Upper lobe of left lung (tissue), 6 donors: ENCODE results near the gene AHNAK. TPM values are rescaled to one million over a fixed set of nuclear protein-coding genes. Genes with fewer than 3 reads are reported as not detected.

ENCODE experiments used
- ATAC-seq, 2 donors: fragments of 200-7000 bp; cut with Tn5 transposase; one replicate each; pipeline ENCODE4 v1.9.1; 2022; ENCODE audit warnings: mild to moderate bottlenecking in 2 of 2, moderate library complexity in 2 of 2; ENCODE audit not compliant: low FRiP score in 2 of 2
- DNase-seq, 2 donors: peaks; one replicate each; pipeline ENCODE4 v3.0.0-alpha.2; 2019 to 2020
- H3K27ac ChIP-seq, 4 donors: fragments of 200-600 bp; sonication (generic); one replicate each; pipeline ENCODE4 v1.5.1; 2016 to 2019
- H3K27me3 ChIP-seq, 4 donors: fragments of 200-600 bp; sonication (generic); one replicate each; pipeline ENCODE4 v1.5.1; 2017 to 2019
- H3K36me3 ChIP-seq, 4 donors: fragments of 200-600 bp; sonication (generic); one replicate each; pipeline ENCODE4 v1.5.1; 2016 to 2019
- H3K4me1 ChIP-seq, 4 donors: fragments of 200-600 bp; sonication (generic); one replicate each; pipeline ENCODE4 v1.5.1; 2018 to 2019
- H3K4me3 ChIP-seq, 4 donors: fragments of 200-600 bp; sonication (generic); one replicate each; pipeline ENCODE4 v1.5.1; 2017 to 2019; ENCODE audit warnings: mild to moderate bottlenecking in 2 of 4, moderate library complexity in 1 of 4
- H3K9me3 ChIP-seq, 4 donors: fragments of 200-600 bp; sonication (generic); one replicate each; pipeline ENCODE4 v1.5.1; 2018 to 2019
- EP300 ChIP-seq, 4 donors: sonication (generic); formaldehyde crosslinking; IDR thresholded peaks; one replicate each; pipeline ENCODE4 v1.5.1; 2017; ENCODE audit warnings: antibody characterized with exemption in 4 of 4, control low read depth in 2 of 4
- POLR2A ChIP-seq, 4 donors: fragments of 450-650 bp; IDR thresholded peaks; one replicate each; pipeline ENCODE4 v1.5.1; 2016 to 2017; ENCODE audit warnings: antibody characterized with exemption in 4 of 4, mild to moderate bottlenecking in 2 of 4
- POLR2AphosphoS5 ChIP-seq, 2 donors: sonication (generic); formaldehyde crosslinking; IDR thresholded peaks; one replicate each; pipeline ENCODE4 v1.5.1; 2017; ENCODE audit warnings: antibody characterized with exemption in 2 of 2
- WGBS, 2 donors: methylation state at CpG; one replicate each; pipeline ENCODE4 v1.1.5; 2017 to 2018; 5-methylcytosine and 5-hydroxymethylcytosine counted together
- total RNA-seq, 6 donors: library from RNA; depleted of rRNA in 4 of 6; stranded (reverse); fragments of >200 nt in 4 of 6; gene quantifications; one replicate each; pipeline versions ENCODE4 v1.1.0 to v1.2.1, GENCODE V29; 2016 to 2021
- TF ChIP-seq, protein P1 (sequence below), 6 experiments: fragments of 450-650 bp in 4 of 6; fragments of 200-600 bp in 2 of 6; sonication (generic) in 2 of 6; IDR thresholded peaks; one replicate each; pipeline ENCODE4 v1.5.1; 2016 to 2019; ENCODE audit warnings: antibody characterized with exemption in 6 of 6
- donor health status: DM: no; HTN: no; CAD: no; lungs with moderate emphysema.
- donor health status: DM: no; HTN: yes; CAD: no; lungs with severe emphysema.

Gene AHNAK
- total RNA-seq, 6 donors from 2014 or later, result 583 to 1,153 (median 829) TPM

DNA sequence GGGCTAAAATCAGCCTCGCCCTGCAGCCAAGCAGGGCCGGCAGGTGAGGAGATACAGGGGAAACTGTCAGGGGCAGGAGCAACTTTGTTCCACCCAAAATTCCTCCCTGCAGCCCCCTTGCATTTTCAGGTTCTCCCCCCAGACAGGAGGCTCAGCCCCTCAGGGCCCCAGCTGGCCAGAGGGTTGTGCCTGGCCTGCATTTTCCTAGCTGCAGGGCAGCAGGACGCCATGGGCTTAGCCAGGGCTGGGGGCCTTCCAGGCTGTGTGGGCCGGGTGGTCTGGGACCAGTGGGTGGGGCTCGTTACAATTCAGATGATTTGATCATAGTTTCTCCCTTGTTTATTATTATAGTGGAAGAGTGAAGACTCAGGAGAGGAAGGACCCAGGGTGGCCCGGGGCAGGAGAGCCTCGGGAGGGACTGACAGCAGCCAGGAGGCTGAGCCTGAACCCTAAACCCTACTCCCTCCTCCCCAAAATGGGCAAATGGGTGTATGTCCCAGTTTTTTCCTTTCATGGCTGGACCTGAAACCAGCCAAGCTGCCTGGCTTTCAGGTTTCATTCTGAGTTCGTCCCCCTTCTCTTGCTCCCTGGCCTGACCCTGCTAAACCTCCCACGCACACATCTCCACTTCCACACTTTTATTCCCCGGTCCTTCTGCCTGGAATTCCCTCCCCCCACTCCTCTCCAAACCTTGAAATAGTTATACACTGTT, 40.0 kb downstream of the AHNAK start:
- Histone ChIP-seq H3K9me3 (no peaks in the 10 kb centered on the region), H3K27me3 (no peaks in the 10 kb centered on the region), H3K4me1 (peaks cover 48 to 75% (median 60%) of the 10 kb centered on the region in 4 donors), H3K4me3 (no peak overlapping the region), H3K27ac (peak overlapping the region in 2 of 4 donors; percentile 13 to 50), H3K36me3 (no peaks in the 10 kb centered on the region)
- DNase-seq (peak in 1 of 2 donors; percentile 57), ATAC-seq (no peak)
- TF ChIP-seq EP300 (IDR thresholded peaks at IDR 0.05) (no peak), POLR2AphosphoS5 (IDR thresholded peaks at IDR 0.05) (no peak), POLR2A (IDR thresholded peaks at IDR 0.05) (no peak)
- TF ChIP-seq, protein P1, sequence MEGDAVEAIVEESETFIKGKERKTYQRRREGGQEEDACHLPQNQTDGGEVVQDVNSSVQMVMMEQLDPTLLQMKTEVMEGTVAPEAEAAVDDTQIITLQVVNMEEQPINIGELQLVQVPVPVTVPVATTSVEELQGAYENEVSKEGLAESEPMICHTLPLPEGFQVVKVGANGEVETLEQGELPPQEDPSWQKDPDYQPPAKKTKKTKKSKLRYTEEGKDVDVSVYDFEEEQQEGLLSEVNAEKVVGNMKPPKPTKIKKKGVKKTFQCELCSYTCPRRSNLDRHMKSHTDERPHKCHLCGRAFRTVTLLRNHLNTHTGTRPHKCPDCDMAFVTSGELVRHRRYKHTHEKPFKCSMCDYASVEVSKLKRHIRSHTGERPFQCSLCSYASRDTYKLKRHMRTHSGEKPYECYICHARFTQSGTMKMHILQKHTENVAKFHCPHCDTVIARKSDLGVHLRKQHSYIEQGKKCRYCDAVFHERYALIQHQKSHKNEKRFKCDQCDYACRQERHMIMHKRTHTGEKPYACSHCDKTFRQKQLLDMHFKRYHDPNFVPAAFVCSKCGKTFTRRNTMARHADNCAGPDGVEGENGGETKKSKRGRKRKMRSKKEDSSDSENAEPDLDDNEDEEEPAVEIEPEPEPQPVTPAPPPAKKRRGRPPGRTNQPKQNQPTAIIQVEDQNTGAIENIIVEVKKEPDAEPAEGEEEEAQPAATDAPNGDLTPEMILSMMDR (IDR thresholded peaks at IDR 0.05), result no peak
- 76 to 81% methylated on average over 9 to 10 of the region's 10 CpGs for WGBS, 2 donors

- H3K27ac ChIP-seq, result peak overlapping the region in 3 of 4 donors; percentile 13 to 50 (median 35)
- H3K36me3 ChIP-seq, result no peaks in the 10 kb centered on the region
- 26 to 43% methylated on average over 28 to 30 of the region's 30 CpGs for WGBS, 2 donors
- H3K4me1 ChIP-seq, result peaks cover 54 to 84% (median 67%) of the 10 kb centered on the region in 4 donors
- no peaks in the 10 kb centered on the region for H3K9me3 ChIP-seq
- H3K27me3 ChIP-seq, result no peaks in the 10 kb centered on the region
- peak in 1 of 2 donors; percentile 38 for ATAC-seq
- H3K4me3 ChIP-seq, result peak overlapping the region in 3 of 4 donors; percentile 15 to 30 (median 28)
- peak in 1 of 2 donors; percentile 60 for DNase-seq
- TF ChIP-seq POLR2AphosphoS5 (IDR thresholded peaks at IDR 0.05) (no peak), EP300 (IDR thresholded peaks at IDR 0.05) (no peak), POLR2A (IDR thresholded peaks at IDR 0.05) (no peak)
- TF ChIP-seq, protein P1 (IDR thresholded peaks at IDR 0.05), result no peak
These were observed 41.0 kb downstream of the AHNAK start for GRCh38 chr11:62505440-62506091.

- Histone ChIP-seq H3K4me3 (peak overlapping the region in 1 of 4 donors; percentile 30), H3K9me3 (no peaks in the 10 kb centered on the region), H3K36me3 (no peaks in the 10 kb centered on the region), H3K27me3 (no peaks in the 10 kb centered on the region), H3K27ac (peak overlapping the region in 3 of 4 donors; percentile 13 to 50 (median 35)), H3K4me1 (peaks cover 54 to 88% (median 72%) of the 10 kb centered on the region in 4 donors)
- ATAC-seq (no peak), DNase-seq (no peak)
- 50 to 63% methylated on average over 12 of the region's 12 CpGs for WGBS, 2 donors
- TF ChIP-seq POLR2AphosphoS5 (IDR thresholded peaks at IDR 0.05) (no peak), POLR2A (IDR thresholded peaks at IDR 0.05) (no peak), EP300 (IDR thresholded peaks at IDR 0.05) (no peak)
- TF ChIP-seq, protein P1 (IDR thresholded peaks at IDR 0.05), result no peak
These were observed 41.6 kb downstream of the AHNAK start for GRCh38 chr11:62505059-62505439.

DNA sequence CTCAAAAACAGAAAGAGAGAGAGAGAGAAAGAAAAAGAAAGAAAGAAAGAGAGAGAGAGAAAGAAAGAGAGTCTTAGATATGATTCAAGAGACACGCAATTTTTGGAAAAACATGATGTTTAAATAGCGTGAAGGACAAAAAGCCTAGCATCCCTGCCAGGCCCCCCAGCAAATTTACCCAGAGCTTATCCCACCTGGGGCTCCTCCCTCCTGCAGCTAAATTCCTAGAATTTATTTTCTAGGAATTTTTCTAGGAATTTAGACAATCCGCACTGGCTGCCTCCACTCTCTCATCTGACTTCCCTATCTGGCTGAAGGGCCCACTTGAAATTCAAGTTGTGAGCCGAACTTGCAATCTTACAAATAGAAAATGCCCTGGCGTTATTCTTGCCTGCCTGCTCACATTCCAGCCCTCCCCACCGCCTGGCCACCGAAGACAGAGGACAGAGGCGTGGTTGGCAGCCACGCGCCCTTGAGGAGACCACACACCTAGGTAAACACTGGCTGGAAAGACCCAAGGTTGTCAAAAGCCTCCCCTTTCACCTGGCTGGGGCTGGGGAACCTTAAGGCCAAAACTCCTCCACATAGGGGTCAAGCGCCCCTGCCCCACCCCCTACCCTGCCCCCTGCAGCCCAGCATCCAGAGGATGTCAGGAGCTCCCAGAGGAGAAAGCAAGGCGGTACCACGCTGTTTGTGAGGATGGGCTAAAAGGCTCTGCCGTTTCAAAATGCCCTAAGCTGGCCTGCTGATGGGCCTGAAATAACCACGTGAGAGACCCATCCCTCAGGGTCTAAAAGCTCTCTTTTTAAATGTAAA, 42.2 kb downstream of the AHNAK start:
- Histone ChIP-seq H3K9me3 (no peaks in the 10 kb centered on the region), H3K27me3 (no peaks in the 10 kb centered on the region), H3K27ac (peak overlapping the region in 1 of 4 donors; percentile 7), H3K36me3 (no peaks in the 10 kb centered on the region), H3K4me3 (no peak overlapping the region), H3K4me1 (peaks cover 58 to 95% (median 76%) of the 10 kb centered on the region in 4 donors)
- TF ChIP-seq POLR2AphosphoS5 (IDR thresholded peaks at IDR 0.05) (peak in 1 of 2 donors; percentile 12), POLR2A (IDR thresholded peaks at IDR 0.05) (no peak)
- ATAC-seq (peak in 1 of 2 donors; percentile 74), DNase-seq (peak in 1 of 2 donors; percentile 66)
- WGBS, 2 donors, result 72 to 79% methylated on average over 10 to 15 of the region's 15 CpGs
